B cell (primary cell): ENCODE data around the gene PDGFRB. TPM values are rescaled to one million over a fixed set of nuclear protein-coding genes. Genes with fewer than 3 reads are reported as not detected.

ENCODE experiments used
- ATAC-seq: fragments of 200-7000 bp; cut with Tn5 transposase; one replicate; pipeline ENCODE4 v1.10.0; 2021; ENCODE audit warnings: low read depth, mild to moderate bottlenecking, moderate number of reproducible peaks, moderate library complexity
- CTCF ChIA-PET: fragments of 350-600 bp; sonication (Branson Sonifier 250); formaldehyde crosslinking; loops from one replicate; lab custom pipeline; 2021; ENCODE audit warnings: antibody characterized with exemption, inconsistent platforms; lab: Charles Lee
- POLR2A ChIA-PET: fragments of 350-600 bp; sonication (Branson Sonifier 250); formaldehyde crosslinking; loops from one replicate; lab custom pipeline; 2021; ENCODE audit warnings: antibody characterized with exemption; lab: Charles Lee
- DNase-seq: peaks from one replicate; pipeline ENCODE4 v3.0.0; 2013
- H2AFZ ChIP-seq: 2 replicates; pipeline ENCODE4 v1.6.1; 2012; ENCODE audit warnings: mild to moderate bottlenecking, low read depth, low read length; ENCODE audit not compliant: insufficient read depth, poor library complexity, severe bottlenecking
- H3K27ac ChIP-seq, 2 donors: 1 replicate in 1 of 2; 2 replicates in 1 of 2; pipeline ENCODE4 v1.5.1; 2012 to 2013; ENCODE audit warnings: low read length in 2 of 2, mild to moderate bottlenecking in 2 of 2, moderate library complexity in 1 of 2
- H3K27me3 ChIP-seq, 4 experiments: fragments of 200-600 bp in 1 of 4; sonication (generic) in 1 of 4; replicated peaks in 1 of 4; 1 replicate in 2 of 4; 2 replicates in 2 of 4; pipeline versions ENCODE4 v1.6.1 to v1.7.0; 2013 to 2016; ENCODE audit warnings: low read length in 3 of 4, mild to moderate bottlenecking in 2 of 4, mixed read lengths in 1 of 4, moderate library complexity in 1 of 4; ENCODE audit not compliant: insufficient read depth in 4 of 4, control insufficient read depth in 3 of 4; ENCODE audit errors: control extremely low read depth in 1 of 4
- H3K36me3 ChIP-seq, 2 experiments: replicated peaks in 1 of 2; 1 replicate in 1 of 2; 2 replicates in 1 of 2; pipeline versions ENCODE4 v1.6.1 to v1.7.1; 2013; ENCODE audit warnings: low read length in 1 of 2; ENCODE audit not compliant: insufficient read depth in 2 of 2, control insufficient read depth in 1 of 2; ENCODE audit errors: control extremely low read depth in 1 of 2, extremely low read depth in 1 of 2
- H3K4me1 ChIP-seq, 2 donors: fragments of 200-600 bp in 1 of 2; sonication (generic) in 1 of 2; 1 replicate in 1 of 2; 2 replicates in 1 of 2; pipeline versions ENCODE4 v1.5.1 to v1.6.1; 2013 to 2017; ENCODE audit warnings: low read length in 2 of 2; ENCODE audit not compliant: control insufficient read depth in 2 of 2, insufficient read depth in 2 of 2
- H3K4me2 ChIP-seq: replicated peaks from 2 replicates; pipeline ENCODE3; 2012; ENCODE audit warnings: mild to moderate bottlenecking, low read depth, low read length; ENCODE audit not compliant: poor library complexity, severe bottlenecking
- H3K4me3 ChIP-seq, 5 experiments: fragments of 200-600 bp in 1 of 5; sonication (generic) in 1 of 5; 1 replicate in 3 of 5; 2 replicates in 2 of 5; pipeline versions ENCODE4 v1.5.1 to v1.7.0; 2011 to 2016; ENCODE audit warnings: low read length in 4 of 5, mild to moderate bottlenecking in 4 of 5, low read depth in 2 of 5, control low read depth in 1 of 5, moderate library complexity in 1 of 5; ENCODE audit not compliant: insufficient read depth in 1 of 5; ENCODE audit errors: control extremely low read depth in 1 of 5, extremely low read depth in 1 of 5
- H3K79me2 ChIP-seq: fragments of 200-600 bp; sonication (generic); one replicate; pipeline ENCODE4 v1.6.0; 2016; ENCODE audit warnings: low read length; ENCODE audit not compliant: control insufficient read depth, insufficient read depth
- H3K9ac ChIP-seq: fragments of 200-600 bp; sonication (generic); 2 replicates; pipeline ENCODE4 v1.6.1; 2017; ENCODE audit warnings: mild to moderate bottlenecking, low read length, moderate library complexity
- H3K9me3 ChIP-seq, 3 donors: one replicate each; pipeline versions ENCODE4 v1.6.1 to v1.7.1; 2013; ENCODE audit warnings: low read length in 2 of 3; ENCODE audit not compliant: control insufficient read depth in 2 of 3, insufficient read depth in 1 of 3; ENCODE audit errors: control extremely low read depth in 1 of 3
- H4K20me1 ChIP-seq: 2 replicates; pipeline ENCODE4 v1.6.0; 2012; ENCODE audit warnings: mild to moderate bottlenecking, low read length; ENCODE audit not compliant: insufficient read depth, control insufficient read depth, poor library complexity, severe bottlenecking
- H3K27ac Mint-ChIP-seq: one replicate; pipeline ENCODE4 v1.8.0; 2021; ENCODE audit warnings: mixed read lengths
- H3K27me3 Mint-ChIP-seq: one replicate; pipeline ENCODE4 v1.8.0; 2021; ENCODE audit warnings: mixed read lengths
- H3K4me1 Mint-ChIP-seq: one replicate; pipeline ENCODE4 v1.8.0; 2021; ENCODE audit warnings: mixed read lengths
- H3K4me3 Mint-ChIP-seq: one replicate; pipeline ENCODE4 v1.8.0; 2021; ENCODE audit warnings: mixed read lengths
- H3K9me3 Mint-ChIP-seq: one replicate; pipeline ENCODE4 v1.8.0; 2022; ENCODE audit warnings: mixed read lengths; ENCODE audit not compliant: insufficient read depth
- CTCF ChIP-seq: fragments of 200-600 bp; IDR thresholded peaks from one replicate; pipeline ENCODE4 v1.8.0; 2022; ENCODE audit warnings: antibody characterized with exemption, mild to moderate bottlenecking
- EZH2 ChIP-seq: IDR thresholded peaks from 2 replicates; pipeline ENCODE4 v1.6.1; 2012; ENCODE audit warnings: borderline replicate concordance, low read depth, mild to moderate bottlenecking, moderate library complexity, low read length; ENCODE audit not compliant: insufficient read depth, poor library complexity, severe bottlenecking
- WGBS: methylation state at CpG from one replicate; pipeline ENCODE4 v1.1.5; 2013; ENCODE audit warnings: missing lambda C conversion rate; ENCODE audit not compliant: insufficient coverage; 5-methylcytosine and 5-hydroxymethylcytosine counted together
- intact Hi-C: fragments of 100-400 bp; cut with micrococcal nuclease; formaldehyde crosslinking; loops from one replicate; pipeline ENCODE4 v1.10.0; 2022
- polyA plus RNA-seq: library from polyadenylated mRNA; depleted of rRNA; stranded (reverse); fragments of >200 nt; gene quantifications from 2 replicates; pipeline ENCODE4 v1.2.3, GENCODE V29; 2012
- total RNA-seq, 2 donors: library from RNA; stranded (reverse); fragments of 120-200 nt in 1 of 2; gene quantifications; 1 replicate in 1 of 2; 2 replicates in 1 of 2; pipeline versions ENCODE4 v1.2.3 to v1.2.4, GENCODE V29; 2013 to 2022

PDGFRB gene
- total and polyA plus RNA-seq, 2 donors (not counting 1 experiment from before 2014, with no cell fraction given): 0.42 to 3.6 TPM

GRCh38 chr5:150143350-150144245 lies 12.0 kb downstream of the PDGFRB start:
- Mint-ChIP-seq H3K27me3 (no peaks in the 10 kb centered on the region), H3K9me3 (no peaks in the 10 kb centered on the region), H3K27ac (no peak overlapping the region), H3K4me3 (no peak overlapping the region), H3K4me1 (no peaks in the 10 kb centered on the region)
- no peaks in the 10 kb centered on the region for H3K4me1 ChIP-seq
- CTCF ChIA-PET: no interaction called here
- 94% methylated on average over 17 of the region's 20 CpGs for WGBS
- no peaks in the 10 kb centered on the region for H3K9me3 ChIP-seq
- POLR2A ChIA-PET: no interaction called here
- H4K20me1 ChIP-seq: no peaks in the 10 kb centered on the region
- no peak overlapping the region for H3K4me2 ChIP-seq
- H3K27ac ChIP-seq: no peak overlapping the region
- no peak overlapping the region for H3K9ac ChIP-seq
- H2AFZ ChIP-seq: no peak overlapping the region
- no peaks in the 10 kb centered on the region for H3K36me3 ChIP-seq
- no peaks in the 10 kb centered on the region for H3K79me2 ChIP-seq
- no peaks in the 10 kb centered on the region for H3K27me3 ChIP-seq
- H3K4me3 ChIP-seq: no peak overlapping the region
- intact Hi-C loops: no loop called here
- no peak for DNase-seq
- ATAC-seq: no peak
- no peak for TF ChIP-seq CTCF
- no peak for TF ChIP-seq EZH2

DNA sequence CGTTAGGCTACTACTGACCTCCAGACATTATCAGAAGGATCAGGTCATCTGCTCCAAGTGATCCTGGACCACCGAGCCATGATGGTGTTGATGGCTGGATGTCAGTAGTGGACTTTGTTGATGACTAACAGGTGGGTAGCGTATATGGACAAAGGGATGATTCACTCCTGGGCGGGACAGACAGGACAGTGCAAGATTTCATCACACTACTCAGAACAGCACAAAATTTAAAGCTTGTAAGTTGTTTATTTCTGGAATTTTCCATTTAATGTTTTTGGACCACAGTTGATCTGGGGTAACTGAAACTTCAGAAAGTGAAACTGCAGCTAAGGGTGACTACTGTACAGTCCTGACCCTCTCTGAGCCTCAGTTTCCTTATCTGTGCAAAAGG lies 12.7 kb downstream of the PDGFRB start:
- Histone ChIP-seq H3K27ac (no peak overlapping the region), H3K9ac (no peak overlapping the region), H3K4me2 (no peak overlapping the region), H3K36me3 (no peaks in the 10 kb centered on the region), H2AFZ (no peak overlapping the region), H4K20me1 (no peaks in the 10 kb centered on the region), H3K4me1 (no peaks in the 10 kb centered on the region), H3K27me3 (no peaks in the 10 kb centered on the region), H3K4me3 (no peak overlapping the region), H3K9me3 (no peaks in the 10 kb centered on the region), H3K79me2 (no peaks in the 10 kb centered on the region)
- TF ChIP-seq CTCF (no peak), EZH2 (no peak)
- H3K27ac Mint-ChIP-seq: no peak overlapping the region
- CTCF ChIA-PET: no interaction called here
- no peak overlapping the region for H3K4me3 Mint-ChIP-seq
- no peaks in the 10 kb centered on the region for H3K9me3 Mint-ChIP-seq
- DNase-seq (no peak), ATAC-seq (no peak)
- WGBS: no CpG with 5 or more reads among the region's 4 CpGs
- H3K27me3 Mint-ChIP-seq: no peaks in the 10 kb centered on the region
- POLR2A ChIA-PET: no interaction called here
- intact Hi-C loops: no loop called here
- H3K4me1 Mint-ChIP-seq: no peaks in the 10 kb centered on the region
